T-helper 2 cell treated with Interferon-gamma antibody and Interleukin-4, amounts not matched to agents 5 μg/mL and 100 μg/mL, for 36 hours (primary cell): Measurements from ENCODE around the gene SCD5.

Experiments used
- DNase-seq: peaks from one replicate; pipeline ENCODE4 v3.0.0; 2021; ENCODE audit warnings: low spot score
- H3K27ac Mint-ChIP-seq: one replicate; pipeline ENCODE4 v1.8.0; 2021; ENCODE audit warnings: mild to moderate bottlenecking, mixed read lengths
- H3K27me3 Mint-ChIP-seq: one replicate; pipeline ENCODE4 v1.8.0; 2021; ENCODE audit warnings: low read depth, mixed read lengths
- H3K36me3 Mint-ChIP-seq: one replicate; pipeline ENCODE4 v1.8.0; 2021; ENCODE audit warnings: low read depth, mixed read lengths
- H3K4me1 Mint-ChIP-seq: one replicate; pipeline ENCODE4 v1.8.0; 2021; ENCODE audit warnings: low read depth, mixed read lengths
- H3K4me3 Mint-ChIP-seq: one replicate; pipeline ENCODE4 v1.8.0; 2022; ENCODE audit warnings: mild to moderate bottlenecking, moderate library complexity, mixed read lengths
- H3K9me3 Mint-ChIP-seq: one replicate; pipeline ENCODE4 v1.8.0; 2021; ENCODE audit warnings: mixed read lengths

Gene SCD5

DNA sequence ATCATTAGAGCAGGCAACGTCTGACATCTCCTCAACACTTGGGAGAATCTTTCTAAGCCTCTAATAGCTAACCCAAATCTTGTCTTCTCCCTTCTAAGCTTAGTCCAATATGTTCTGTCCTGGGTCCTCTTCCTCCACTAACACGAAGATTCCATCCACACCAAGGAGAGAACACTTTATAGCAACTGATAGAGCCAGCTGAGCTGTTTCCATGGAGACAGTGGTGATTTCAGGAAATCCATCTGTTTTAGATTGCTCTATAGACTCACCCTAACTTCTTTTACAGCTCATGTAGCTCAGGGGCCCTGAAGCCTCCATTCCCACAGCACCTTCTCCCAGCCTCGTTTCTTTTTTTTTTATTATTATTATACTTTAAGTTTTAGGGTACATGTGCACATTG, 37.4 kb downstream of the SCD5 start:
- H3K9me3 Mint-ChIP-seq = peaks cover 9% of the 10 kb centered on the region
- no peak overlapping the region for H3K27ac Mint-ChIP-seq
- H3K4me1 Mint-ChIP-seq = no peaks in the 10 kb centered on the region
- no peaks in the 10 kb centered on the region for H3K36me3 Mint-ChIP-seq
- H3K4me3 Mint-ChIP-seq = no peak overlapping the region
- H3K27me3 Mint-ChIP-seq = peaks cover 12% of the 10 kb centered on the region
- no peak for DNase-seq

DNA sequence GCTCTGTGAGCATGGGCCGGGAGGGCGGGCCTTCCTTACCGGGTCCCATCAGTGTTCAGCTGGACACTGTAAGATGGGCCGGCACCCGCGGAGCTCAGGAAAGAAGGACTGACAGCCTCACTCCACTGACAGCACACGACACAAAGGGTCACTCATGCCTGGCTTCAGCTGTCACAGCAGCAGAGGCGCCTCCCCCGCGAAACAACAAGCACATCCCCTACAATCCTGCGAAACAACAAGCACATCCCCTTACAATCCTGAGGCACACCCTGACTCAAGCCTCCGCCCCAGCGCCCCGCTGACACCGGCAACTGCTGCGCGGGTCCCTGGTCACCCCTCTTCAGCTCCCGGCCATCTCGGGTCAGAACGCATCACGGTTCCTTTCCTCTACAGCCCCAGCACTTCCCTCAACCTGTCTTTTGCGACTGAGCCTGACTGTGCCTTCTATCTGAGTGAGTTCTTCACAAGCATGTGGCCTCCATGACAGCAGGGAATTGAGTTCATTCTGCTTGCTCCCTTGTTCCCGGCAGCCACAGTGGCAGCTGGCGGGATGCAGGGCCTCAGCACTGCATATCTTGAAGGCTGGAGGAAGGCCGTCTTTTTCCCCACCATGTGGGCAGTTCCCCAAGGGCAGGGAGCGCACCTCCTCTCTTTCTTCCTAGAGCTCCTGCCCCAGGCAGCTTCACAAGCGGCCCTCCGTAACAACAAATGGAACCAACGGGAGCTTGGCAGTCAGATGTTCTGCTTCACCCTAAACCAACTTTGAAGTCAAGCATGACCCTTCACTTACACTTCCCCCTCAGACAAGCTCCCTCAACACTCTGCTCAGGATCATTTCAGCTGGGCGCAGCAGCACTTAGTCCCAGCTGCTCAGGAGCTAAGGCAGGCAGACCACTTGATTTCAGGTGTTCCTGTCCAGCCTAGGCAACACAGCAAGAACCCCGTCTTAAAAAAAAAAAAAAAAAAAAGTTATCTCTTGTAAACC, 39.6 kb downstream of the SCD5 start:
- Mint-ChIP-seq H3K9me3 (no peaks in the 10 kb centered on the region), H3K4me1 (no peaks in the 10 kb centered on the region), H3K27me3 (peaks cover 12% of the 10 kb centered on the region), H3K36me3 (no peaks in the 10 kb centered on the region), H3K27ac (no peak overlapping the region), H3K4me3 (no peak overlapping the region)
- no peak for DNase-seq

DNA sequence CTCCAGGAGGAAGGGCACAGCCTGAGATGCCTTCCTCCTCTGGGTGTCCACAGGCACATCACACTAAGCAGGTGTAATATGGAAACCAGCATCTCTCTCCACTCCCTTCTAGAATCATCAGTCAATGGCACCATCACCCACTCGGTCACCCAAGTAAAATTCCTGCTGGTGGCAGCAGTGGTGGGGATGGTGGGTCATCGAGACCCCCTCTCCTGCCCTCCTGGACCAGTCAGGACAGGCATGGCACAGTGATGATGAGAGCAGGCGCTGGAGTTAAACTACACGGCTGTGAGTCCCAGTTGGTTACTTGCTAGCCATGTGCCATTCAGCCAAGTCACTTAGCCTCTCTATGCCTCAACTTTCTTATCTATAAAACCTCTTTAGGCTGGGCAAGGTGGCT, 42.5 kb downstream of the SCD5 start:
- Mint-ChIP-seq H3K9me3 (no peaks in the 10 kb centered on the region), H3K4me1 (no peaks in the 10 kb centered on the region), H3K27ac (no peak overlapping the region), H3K36me3 (no peaks in the 10 kb centered on the region), H3K27me3 (peaks cover 24% of the 10 kb centered on the region), H3K4me3 (no peak overlapping the region)
- no peak for DNase-seq

DNA sequence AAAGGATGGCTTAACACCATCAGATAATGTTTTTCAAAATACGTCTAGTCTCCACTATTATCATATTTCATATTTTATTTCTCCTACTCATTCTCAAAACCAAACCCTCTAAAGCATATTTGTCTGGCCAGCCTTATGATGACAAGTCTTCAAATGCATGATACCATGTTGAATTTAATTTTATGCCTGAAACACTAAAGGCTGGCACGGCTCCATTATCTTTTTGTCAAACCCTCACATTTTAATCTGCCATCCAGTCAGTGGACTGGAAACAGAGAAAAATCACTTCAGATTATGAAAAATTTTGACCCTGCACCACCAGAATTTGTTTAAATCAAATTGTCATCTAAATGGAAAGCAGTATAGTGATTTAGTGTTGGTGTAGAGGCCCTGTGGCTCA, 42.9 kb downstream of the SCD5 start:
- Mint-ChIP-seq H3K4me3 (no peak overlapping the region), H3K9me3 (no peaks in the 10 kb centered on the region), H3K4me1 (no peaks in the 10 kb centered on the region), H3K27ac (no peak overlapping the region), H3K27me3 (peaks cover 22% of the 10 kb centered on the region), H3K36me3 (no peaks in the 10 kb centered on the region)
- DNase-seq = no peak

DNA sequence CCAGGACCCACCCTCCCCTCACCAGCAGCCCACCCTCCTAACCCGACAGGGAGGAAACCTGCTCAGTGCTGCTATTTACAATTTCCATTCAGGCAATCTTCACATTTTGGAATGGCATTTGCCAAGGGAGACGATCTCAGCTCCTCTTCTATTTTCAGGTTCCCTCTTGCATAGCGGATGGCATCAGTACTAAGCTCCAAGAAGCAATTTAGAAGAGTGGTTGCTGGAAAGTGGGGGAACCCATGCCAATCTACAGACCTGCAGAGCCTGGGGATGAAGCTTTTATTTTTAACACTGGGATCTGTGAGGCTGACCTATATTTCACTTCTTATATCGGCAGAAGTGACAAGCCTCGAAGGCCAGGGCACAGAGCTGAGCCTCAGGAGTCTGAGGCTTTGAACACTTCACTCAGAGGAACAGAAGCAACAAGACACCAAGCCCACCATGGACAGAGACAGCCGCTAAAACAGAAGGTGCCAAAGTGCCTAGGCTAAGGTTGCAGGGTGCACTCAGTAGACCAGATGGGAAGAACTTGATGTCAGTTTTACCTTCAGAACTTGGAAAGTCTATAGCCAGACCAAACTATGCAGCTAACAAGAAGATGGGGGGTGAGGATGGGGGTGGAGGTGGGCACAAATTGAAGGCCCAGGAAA, 44.0 kb downstream of the SCD5 start:
- no peaks in the 10 kb centered on the region for H3K36me3 Mint-ChIP-seq
- no peak overlapping the region for H3K4me3 Mint-ChIP-seq
- H3K4me1 Mint-ChIP-seq = no peaks in the 10 kb centered on the region
- no peak for DNase-seq
- no peak overlapping the region for H3K27ac Mint-ChIP-seq
- H3K9me3 Mint-ChIP-seq = no peaks in the 10 kb centered on the region
- peaks cover 22% of the 10 kb centered on the region for H3K27me3 Mint-ChIP-seq

DNA sequence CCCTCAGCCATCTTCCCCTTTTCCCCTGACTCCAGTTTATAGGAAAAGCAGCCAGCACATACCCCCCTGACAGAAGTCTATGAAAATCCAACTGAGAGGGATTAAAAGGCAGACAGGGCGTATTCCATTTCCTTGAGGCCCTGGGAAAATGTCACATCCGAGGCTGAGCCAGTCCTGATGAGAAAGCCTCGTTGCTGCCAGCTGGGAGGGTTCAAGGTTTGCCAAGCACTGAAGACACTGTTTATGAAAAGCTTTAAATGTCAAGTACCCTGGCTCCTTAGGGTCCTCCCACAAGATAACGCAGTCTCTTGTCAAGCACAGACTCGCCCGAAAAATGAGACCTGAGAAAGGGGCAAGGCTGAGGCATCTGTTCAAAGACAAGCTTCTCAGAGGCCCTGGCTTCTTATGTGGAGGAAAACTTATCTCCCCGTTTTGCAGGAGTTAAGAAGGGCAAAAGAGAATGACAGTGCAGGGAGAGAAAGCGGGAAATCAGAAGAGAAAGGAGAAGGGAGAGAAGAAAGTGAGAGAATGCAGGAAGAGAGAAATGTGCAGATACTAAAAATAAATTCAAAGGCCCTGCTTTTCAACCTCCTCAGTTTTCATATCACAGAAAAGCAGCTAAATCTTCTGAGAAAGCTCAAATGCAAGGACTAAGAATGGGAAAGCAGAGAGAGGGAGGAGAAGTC, 44.7 kb downstream of the SCD5 start:
- H3K9me3 Mint-ChIP-seq = no peaks in the 10 kb centered on the region
- no peaks in the 10 kb centered on the region for H3K36me3 Mint-ChIP-seq

DNA sequence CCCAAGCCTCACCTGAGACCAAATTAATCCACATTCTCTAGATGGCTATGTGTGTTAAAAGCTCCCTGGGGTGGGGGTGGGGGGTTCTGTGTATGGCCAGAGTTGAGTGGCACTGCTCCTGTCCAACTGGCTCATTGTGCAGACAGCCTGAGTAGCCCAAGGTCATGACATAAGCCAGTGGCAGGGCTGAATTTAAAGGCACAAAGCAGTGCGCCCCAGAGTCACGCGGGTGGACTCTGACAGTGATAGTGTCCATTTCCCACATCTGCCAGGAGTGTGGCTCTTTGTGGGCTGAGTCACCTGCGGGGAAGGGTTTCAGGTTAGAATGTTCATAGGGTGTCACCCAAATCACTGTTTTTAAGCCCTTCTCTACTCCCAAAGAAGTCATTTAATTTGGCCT, 45.4 kb downstream of the SCD5 start:
- Mint-ChIP-seq H3K27ac (no peak overlapping the region), H3K4me1 (no peaks in the 10 kb centered on the region), H3K27me3 (peaks cover 22% of the 10 kb centered on the region), H3K4me3 (no peak overlapping the region), H3K36me3 (no peaks in the 10 kb centered on the region), H3K9me3 (no peaks in the 10 kb centered on the region)
- no peak for DNase-seq

More for the DNA sequence above, 44.7 kb downstream of the SCD5 start:
- Mint-ChIP-seq H3K4me3 (no peak overlapping the region), H3K4me1 (no peaks in the 10 kb centered on the region), H3K27me3 (peaks cover 22% of the 10 kb centered on the region), H3K27ac (no peak overlapping the region)
- no peak for DNase-seq

DNA sequence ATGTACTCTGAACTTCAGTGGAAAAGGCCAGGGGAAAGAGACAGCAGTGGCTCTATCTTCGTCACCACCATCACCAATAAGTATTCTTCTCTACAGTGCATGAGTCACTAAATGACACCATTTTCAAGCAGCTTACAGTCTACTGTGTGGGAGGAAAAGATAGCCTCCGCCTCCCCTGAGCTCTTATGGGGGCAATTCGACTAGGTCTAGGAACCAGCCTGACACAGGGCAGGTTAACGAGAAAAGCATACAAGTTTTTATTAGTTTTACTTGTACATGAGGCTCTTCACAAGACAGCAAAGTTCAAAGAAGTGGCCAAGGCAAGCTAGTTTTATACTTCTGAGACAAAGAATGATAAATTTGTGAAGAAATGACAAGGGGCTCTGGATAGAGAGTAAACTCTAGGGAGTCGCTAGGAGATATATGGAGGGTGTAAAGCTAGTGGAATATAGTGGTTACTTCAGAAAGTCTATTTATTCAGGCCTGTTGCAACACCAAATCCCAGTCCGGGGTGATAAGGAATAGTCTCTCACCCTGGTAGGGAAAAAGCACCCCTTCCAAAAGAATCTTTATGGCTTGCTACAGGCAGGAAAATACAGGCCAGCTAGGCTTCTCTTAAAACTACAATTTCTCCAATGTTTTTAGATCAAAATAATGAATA, 49.7 kb downstream of the SCD5 start:
- Mint-ChIP-seq H3K27me3 (peaks cover 32% of the 10 kb centered on the region), H3K36me3 (no peaks in the 10 kb centered on the region), H3K27ac (no peak overlapping the region), H3K9me3 (no peaks in the 10 kb centered on the region), H3K4me3 (no peak overlapping the region), H3K4me1 (no peaks in the 10 kb centered on the region)
- DNase-seq = no peak

DNA sequence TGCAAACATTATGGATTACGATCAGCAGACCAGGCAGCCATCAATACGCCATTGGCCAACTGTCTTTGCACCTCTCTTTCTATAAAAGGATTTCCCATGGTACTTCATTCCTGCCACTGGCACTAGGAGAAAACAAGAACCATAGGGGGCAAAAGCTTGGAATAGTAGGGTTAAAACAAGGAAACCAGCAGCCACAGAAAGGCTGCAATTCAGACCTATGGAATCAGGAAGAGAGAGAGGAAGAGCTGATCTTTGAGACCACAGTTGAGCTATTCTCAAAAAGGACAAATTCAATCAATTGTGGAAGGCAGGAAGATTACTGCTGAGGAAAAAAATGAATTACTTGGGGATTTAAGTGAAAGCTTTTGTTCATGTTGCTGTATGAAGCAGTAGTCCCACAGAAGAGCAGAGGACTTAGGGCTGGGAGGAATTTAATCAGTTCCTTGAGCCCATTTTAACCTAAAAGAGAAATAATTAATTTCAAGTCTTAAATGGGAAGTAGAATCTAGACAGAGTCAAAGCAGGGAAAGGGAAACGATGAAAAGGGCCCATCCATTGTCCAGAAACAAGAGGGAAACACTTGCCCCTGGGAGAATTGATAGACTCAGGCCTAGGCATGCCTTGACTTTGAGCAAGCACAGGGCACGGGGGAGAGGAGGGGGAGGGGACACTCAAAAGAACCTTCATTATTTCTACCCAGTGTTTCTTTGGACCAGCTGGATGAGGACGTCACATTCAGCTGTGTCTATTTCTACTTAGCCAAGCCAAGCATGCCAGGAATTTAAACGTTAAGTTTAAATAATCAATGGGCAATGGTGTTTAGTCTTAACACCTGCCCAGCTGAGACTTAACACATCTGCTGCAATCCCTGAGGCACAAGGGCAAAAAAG, 50.7 kb downstream of the SCD5 start:
- H3K27ac Mint-ChIP-seq = no peak overlapping the region
- H3K36me3 Mint-ChIP-seq = no peaks in the 10 kb centered on the region
- H3K27me3 Mint-ChIP-seq = peaks cover 27% of the 10 kb centered on the region
- no peak for DNase-seq
- no peaks in the 10 kb centered on the region for H3K4me1 Mint-ChIP-seq
- H3K9me3 Mint-ChIP-seq = no peaks in the 10 kb centered on the region
- H3K4me3 Mint-ChIP-seq = no peak overlapping the region

DNA sequence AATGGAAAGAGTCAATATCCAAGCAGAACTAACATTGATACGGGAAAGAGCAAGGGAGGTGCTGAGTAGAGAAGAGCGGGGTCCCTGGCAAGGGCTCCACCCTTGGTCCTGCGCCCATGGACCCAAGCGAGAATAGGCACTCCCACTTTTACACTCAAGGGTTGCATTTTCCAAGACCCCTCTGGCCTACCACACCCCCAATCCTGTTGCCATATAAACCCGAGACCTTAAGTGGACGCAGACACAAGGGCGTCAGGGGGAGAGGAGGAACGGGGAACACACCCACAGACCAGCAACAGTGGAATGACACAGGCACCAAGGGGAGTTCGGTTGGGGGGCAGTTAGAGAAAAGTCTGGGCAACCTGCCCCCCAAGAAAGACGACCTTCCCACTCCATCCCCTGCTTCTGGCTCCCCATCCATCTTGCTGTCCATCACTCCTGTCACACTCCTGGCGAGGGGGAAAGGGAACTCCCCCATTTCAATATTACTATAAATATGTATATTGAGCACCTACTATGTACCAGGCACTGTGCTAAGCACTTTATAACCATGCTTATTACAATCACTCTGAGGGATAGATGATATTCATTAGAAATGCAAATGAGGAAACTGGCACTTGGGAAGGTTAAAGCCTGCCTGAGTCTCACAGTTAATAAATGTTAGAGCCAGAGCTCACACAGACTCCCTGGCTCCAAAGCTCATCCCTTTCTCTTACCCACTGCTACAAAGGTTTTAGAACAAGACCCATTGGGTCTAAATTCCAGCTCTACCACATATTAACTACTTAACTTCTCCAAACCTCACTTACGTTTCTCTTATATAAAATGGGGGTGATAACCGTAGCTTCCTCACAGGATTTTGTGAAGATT, 51.7 kb downstream of the SCD5 start:
- Mint-ChIP-seq H3K9me3 (no peaks in the 10 kb centered on the region), H3K36me3 (no peaks in the 10 kb centered on the region), H3K4me1 (no peaks in the 10 kb centered on the region), H3K4me3 (no peak overlapping the region), H3K27ac (no peak overlapping the region), H3K27me3 (peaks cover 22% of the 10 kb centered on the region)
- DNase-seq = no peak

DNA sequence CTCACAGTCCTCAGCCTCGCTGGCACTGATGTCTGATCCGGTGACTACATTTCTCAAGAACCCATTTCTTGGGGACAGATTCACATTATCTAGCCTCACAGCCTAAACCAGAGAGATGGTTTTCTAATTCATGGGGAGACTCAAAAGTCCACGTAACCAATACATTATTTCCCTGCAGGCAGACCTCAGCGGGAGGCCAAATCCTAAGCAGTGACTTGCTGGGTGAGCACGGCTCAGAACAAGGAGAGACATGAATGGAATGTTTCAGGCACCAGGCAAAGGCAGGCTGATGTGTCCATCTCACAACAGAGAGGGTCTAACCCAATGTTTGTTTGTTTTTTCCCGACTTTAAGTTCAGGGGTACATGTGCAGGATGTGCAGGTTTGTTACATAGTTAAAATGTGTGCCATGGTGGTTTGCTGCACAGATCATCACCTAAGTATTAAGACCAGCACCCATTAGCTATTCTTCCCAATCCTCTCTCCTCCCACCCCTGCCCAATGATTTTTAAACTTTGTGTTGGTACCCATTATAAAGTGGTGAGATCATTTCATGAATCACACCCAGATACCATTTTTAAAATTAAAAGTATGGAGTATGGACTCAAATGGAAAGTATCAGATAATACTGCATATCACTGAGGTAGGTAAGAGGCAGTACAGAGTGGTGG, 53.3 kb downstream of the SCD5 start:
- no peak for DNase-seq

More for the DNA sequence above, 53.3 kb downstream of the SCD5 start:
- Mint-ChIP-seq H3K27ac (no peak overlapping the region), H3K9me3 (no peaks in the 10 kb centered on the region), H3K4me1 (no peaks in the 10 kb centered on the region), H3K27me3 (peaks cover 19% of the 10 kb centered on the region), H3K36me3 (no peaks in the 10 kb centered on the region), H3K4me3 (no peak overlapping the region)
